K562 (cell line): ENCODE results near the gene SACS. TPM values are rescaled to one million over a fixed set of nuclear protein-coding genes. Genes with fewer than 3 reads are reported as not detected.

ENCODE experiments used
- ATAC-seq: fragments of 200-7000 bp; cut with Tn5 transposase; 3 replicates; pipeline ENCODE4 v1.9.1; 2020; ENCODE audit warnings: moderate library complexity
- BruUV-seq: library from RNA; stranded (reverse); fragments of 400-500 nt; replicated peaks from 2 replicates; lab custom pipeline; 2021; lab: Mats Ljungman, UMichigan
- CTCF ChIA-PET: fragments of 300-600 bp; formaldehyde crosslinking; extraction: SDS; loops from one replicate; lab custom pipeline; 2021; ENCODE audit warnings: low intra/inter-chr PET ratio; lab: Yijun Ruan, JAX
- POLR2A ChIA-PET: fragments of 300-600, 350-650 bp; sonication (Branson Sonifier 250); formaldehyde crosslinking; extraction: SDS; loops from one replicate; lab custom pipeline; 2021; ENCODE audit warnings: antibody characterized with exemption, inconsistent platforms; lab: Yijun Ruan, JAX
- DNase-seq, 4 experiments: peaks; one replicate each; pipeline versions ENCODE4 v3.0.0 to v3.0.0-alpha.2; 2011 to 2018; ENCODE audit warnings: low spot score in 3 of 4, mixed read lengths in 3 of 4; ENCODE audit errors: extremely low read depth in 1 of 4
- FAIRE-seq: peaks from 2 replicates; lab custom pipeline; 2011; peaks lifted over from hg19 to GRCh38; lab: Jason Lieb, UNC
- H2AFZ ChIP-seq: 2 replicates; pipeline ENCODE4 v1.6.0; 2011; ENCODE audit warnings: low read depth, low read length, control low read depth, inconsistent platforms
- H3K27ac ChIP-seq: fragments of 200-600 bp; 3 replicates; pipeline ENCODE4 v1.8.0; 2011; ENCODE audit warnings: low read depth, mild to moderate bottlenecking, control low read depth, inconsistent platforms, low read length, moderate library complexity, mixed read lengths; ENCODE audit errors: extremely low read depth
- H3K27me3 ChIP-seq, 2 experiments: fragments of 300-600 bp in 1 of 2; 2 replicates in 1 of 2; 3 replicates in 1 of 2; pipeline versions ENCODE4 v1.6.0 to v1.8.0; 2011; ENCODE audit warnings: inconsistent platforms in 2 of 2, low read length in 2 of 2, mild to moderate bottlenecking in 1 of 2, mixed read lengths in 1 of 2, moderate library complexity in 1 of 2; ENCODE audit not compliant: control insufficient read depth in 2 of 2, insufficient read depth in 2 of 2
- H3K36me3 ChIP-seq: fragments of 300-600 bp; 3 replicates; pipeline ENCODE4 v1.8.0; 2011; ENCODE audit warnings: mild to moderate bottlenecking, low read length, inconsistent platforms; ENCODE audit not compliant: control insufficient read depth, insufficient read depth
- H3K4me1 ChIP-seq, 2 experiments: fragments of 200-600 bp in 1 of 2; replicated peaks in 1 of 2; 2 replicates in 1 of 2; 3 replicates in 1 of 2; pipeline versions ENCODE4 v1.5.1 to v1.8.0; 2011; ENCODE audit warnings: inconsistent platforms in 2 of 2, low read length in 2 of 2, mild to moderate bottlenecking in 1 of 2, mixed read lengths in 1 of 2, moderate library complexity in 1 of 2; ENCODE audit not compliant: control insufficient read depth in 2 of 2, insufficient read depth in 2 of 2
- H3K4me2 ChIP-seq: 2 replicates; pipeline ENCODE4 v1.6.1; 2011; ENCODE audit warnings: low read length, control low read depth, inconsistent platforms, mixed read lengths; ENCODE audit not compliant: insufficient read depth
- H3K4me3 ChIP-seq: fragments of 200-600 bp; sonication (generic), shearing (Covaris generic); 2 replicates; pipeline ENCODE4 v1.5.1; 2016; ENCODE audit warnings: control low read depth, inconsistent platforms
- H3K79me2 ChIP-seq: fragments of 200-600 bp; 3 replicates; pipeline ENCODE4 v1.8.0; 2011; ENCODE audit warnings: low read length, inconsistent platforms; ENCODE audit not compliant: control insufficient read depth, insufficient read depth
- H3K9ac ChIP-seq, 2 experiments: 2 replicates each; pipeline versions ENCODE4 v1.6.0 to v1.6.1; 2011; ENCODE audit warnings: low read depth in 2 of 2, low read length in 2 of 2, control low read depth in 1 of 2, inconsistent platforms in 1 of 2, mild to moderate bottlenecking in 1 of 2, mixed read lengths in 1 of 2; ENCODE audit not compliant: insufficient read depth in 1 of 2
- H3K9me1 ChIP-seq: one replicate; pipeline ENCODE4 v1.6.0; 2011; ENCODE audit warnings: inconsistent platforms, mild to moderate bottlenecking, low read length, moderate library complexity; ENCODE audit not compliant: control insufficient read depth, insufficient read depth
- H3K9me3 ChIP-seq: replicated peaks from 2 replicates; pipeline ENCODE4 v1.5.1; 2011; ENCODE audit warnings: low read depth, low read length, inconsistent platforms; ENCODE audit not compliant: control insufficient read depth, insufficient read depth
- H4K20me1 ChIP-seq: replicated peaks from 2 replicates; pipeline ENCODE4 v1.6.1; 2011; ENCODE audit warnings: low read length, inconsistent platforms, mixed read lengths; ENCODE audit not compliant: control insufficient read depth, insufficient read depth
- ESRRA ChIP-seq: fragments of 450-650 bp; IDR thresholded peaks from 2 replicates; pipeline ENCODE4 v1.6.1; 2014; ENCODE audit warnings: low read depth, mild to moderate bottlenecking, moderate library complexity, borderline replicate concordance
- SPI1 ChIP-seq: IDR thresholded peaks from 2 replicates; pipeline ENCODE4 v1.6.1; 2011; ENCODE audit warnings: low read depth, low read length, control low read depth, borderline replicate concordance
- TSHZ1 ChIP-seq: fragments of 250-450 bp; sonication (Bioruptor Pico); IDR thresholded peaks from 2 replicates; pipeline ENCODE4 v1.4.0; 2020; ENCODE audit warnings: mild to moderate bottlenecking, moderate library complexity
- ZNF696 ChIP-seq: fragments of 250-450 bp; sonication (Bioruptor Pico); conservative IDR thresholded peaks from 2 replicates; pipeline ENCODE4 v1.4.0; 2020; ENCODE audit warnings: mild to moderate bottlenecking, moderate library complexity
- WGBS: fragments of 100-300 bp; shearing (Covaris generic); methylation state at CpG from one replicate; pipeline ENCODE4 v1.1.6; 2016; ENCODE audit warnings: low coverage, mixed read lengths; ENCODE audit not compliant: insufficient coverage; ENCODE audit errors: missing lambda C conversion rate; 5-methylcytosine and 5-hydroxymethylcytosine counted together
- in situ Hi-C: fragments of 300-500 bp; cut with MboI; formaldehyde crosslinking; loops from 4 replicates; pipeline ENCODE4 v1.15.0; 2018; ENCODE audit warnings: inconsistent platforms, mixed read lengths
- intact Hi-C: fragments of 100-400 bp; cut with micrococcal nuclease; formaldehyde crosslinking; loops from 2 replicates; pipeline ENCODE4 v1.14.2; 2022
- polyA plus RNA-seq, 8 experiments: library from polyadenylated mRNA; depleted of rRNA in 4 of 8; stranded (reverse) in 5 of 8; unstranded in 3 of 8; fragments of >200 nt; fragmentation: Nextera tagmentation in 2 of 8; fragmentation: Illumina TruSeq in 1 of 8; extraction: Ambion mirVana in 2 of 8; extraction: Trizol in 1 of 8; gene quantifications; 2 replicates each; pipeline versions ENCODE4 v1.2.1 to v1.2.3, GENCODE V29; 2011 to 2014; ENCODE audit warnings: inconsistent platforms in 1 of 8, missing spikeins in 1 of 8
- total RNA-seq, 7 experiments: library from RNA; depleted of rRNA in 6 of 7; stranded (reverse); fragments of >200 nt in 6 of 7; fragmentation: Illumina TruSeq in 2 of 7; extraction: Trizol in 2 of 7; gene quantifications; 2 replicates each; pipeline versions ENCODE4 v1.2.1 to v1.2.3, GENCODE V29; 2011 to 2021; ENCODE audit warnings: low replicate concordance in 1 of 7

Gene SACS
- total and polyA plus RNA-seq, 9 of the 15 experiments (the other 6 are each of a cell fraction or from before 2014, with no cell fraction given) = 4.7 to 28.2 (median 18.9) TPM

- no peak for DNase-seq
- CTCF ChIA-PET = no interaction called here
- intact Hi-C loops = no loop called here
- Histone ChIP-seq H3K27me3 (peaks cover 0 to 9% of the 10 kb centered on the region in 2 experiments; a peak in 1 of 5 replicates), H3K79me2 (no peaks in the 10 kb centered on the region), H3K36me3 (no peaks in the 10 kb centered on the region), H3K4me3 (no peak overlapping the region), H3K9ac (no peak overlapping the region), H3K27ac (no peak overlapping the region), H3K4me2 (no peak overlapping the region), H3K9me1 (no peaks in the 10 kb centered on the region), H3K9me3 (no peaks in the 10 kb centered on the region), H2AFZ (no peak overlapping the region), H3K4me1 (no peaks in the 10 kb centered on the region), H4K20me1 (no peaks in the 10 kb centered on the region)
- no peak for FAIRE-seq
- BruUV-seq = no TSS peak
- in situ Hi-C loops = no loop called here
- 0% methylated on average over 2 of the region's 2 CpGs for WGBS
- POLR2A ChIA-PET = interaction anchor here (1.0 kb wide), 1 partner anchor 11 kb away, joined by 3 read pairs; no protein-coding TSS in a partner anchor
- no peak for ATAC-seq
- TF ChIP-seq ZNF696 (CRISPR knock-in tag) = no peak
- peak; percentile 70 for TF ChIP-seq SPI1
- no peak for TF ChIP-seq ESRRA
- no peak for TF ChIP-seq TSHZ1 (CRISPR knock-in tag)
Measured at GRCh38 chr13:23443110-23443509, 9.6 kb upstream of the SACS start.
